GM23338 (cell line): Measurements from ENCODE around the gene ATP6V0A4. TPM values are rescaled to one million over a fixed set of nuclear protein-coding genes. Genes with fewer than 3 reads are reported as not detected.

Experiments used
- ATAC-seq: fragments of 200-7000 bp; cut with Tn5 transposase; 3 replicates; pipeline ENCODE4 v1.9.1; 2020
- DNase-seq: peaks from one replicate; pipeline ENCODE4 v3.0.0-alpha.2; 2015; ENCODE audit warnings: low spot score
- H2AFZ ChIP-seq: fragments of 200-600 bp; sonication (generic); 2 replicates; pipeline ENCODE4 v1.8.0; 2016; ENCODE audit warnings: antibody characterized with exemption, mild to moderate bottlenecking, moderate library complexity
- H3F3A ChIP-seq: fragments of 200-600 bp; sonication (generic); replicated peaks from 2 replicates; pipeline ENCODE4 v1.8.0; 2017; ENCODE audit warnings: antibody characterized with exemption, mixed run types, low read depth
- H3K27ac ChIP-seq: fragments of 200-600 bp; sonication (generic); 2 replicates; pipeline ENCODE4 v1.6.1; 2016; ENCODE audit warnings: low read depth
- H3K27me3 ChIP-seq: fragments of 200-600 bp; sonication (generic); 2 replicates; pipeline ENCODE4 v1.8.0; 2016; ENCODE audit warnings: mild to moderate bottlenecking, mixed run types, moderate library complexity; ENCODE audit not compliant: insufficient read depth
- H3K36me3 ChIP-seq: fragments of 200-600 bp; sonication (generic); 2 replicates; pipeline ENCODE4 v1.8.0; 2016; ENCODE audit warnings: mild to moderate bottlenecking; ENCODE audit not compliant: insufficient read depth
- H3K4me1 ChIP-seq: fragments of 200-600 bp; sonication (generic); 2 replicates; pipeline ENCODE4 v1.8.0; 2016; ENCODE audit warnings: mild to moderate bottlenecking, moderate library complexity; ENCODE audit not compliant: insufficient read depth
- H3K4me2 ChIP-seq: fragments of 200-600 bp; sonication (generic); 2 replicates; pipeline ENCODE4 v1.7.1; 2017; ENCODE audit warnings: mixed run types
- H3K4me3 ChIP-seq: fragments of 200-600 bp; sonication (generic); 2 replicates; pipeline ENCODE4 v1.6.1; 2016; ENCODE audit warnings: mixed run types
- H3K79me2 ChIP-seq: fragments of 200-600 bp; sonication (generic); replicated peaks from 2 replicates; pipeline ENCODE4 v1.8.0; 2017; ENCODE audit warnings: mild to moderate bottlenecking; ENCODE audit not compliant: insufficient read depth
- H3K9me2 ChIP-seq: fragments of 200-600 bp; sonication (generic); 2 replicates; pipeline ENCODE4 v1.8.0; 2017; ENCODE audit not compliant: insufficient read depth
- H4K20me1 ChIP-seq: fragments of 200-600 bp; sonication (generic); replicated peaks from 2 replicates; pipeline ENCODE4 v1.8.0; 2017; ENCODE audit warnings: mild to moderate bottlenecking; ENCODE audit not compliant: insufficient read depth
- H3K27ac Mint-ChIP-seq: 2 replicates; pipeline ENCODE4 v1.8.0; 2020; ENCODE audit warnings: inconsistent platforms, mild to moderate bottlenecking, moderate library complexity, mixed read lengths
- H3K27me3 Mint-ChIP-seq: 3 replicates; pipeline ENCODE4 v1.8.0; 2022; ENCODE audit warnings: low read depth, mild to moderate bottlenecking, moderate library complexity, mixed read lengths, inconsistent platforms; ENCODE audit not compliant: insufficient read depth, poor library complexity
- H3K36me3 Mint-ChIP-seq: 3 replicates; pipeline ENCODE4 v1.8.0; 2021; ENCODE audit warnings: low read depth, mild to moderate bottlenecking, inconsistent platforms, moderate library complexity, mixed read lengths
- H3K4me1 Mint-ChIP-seq: 3 replicates; pipeline ENCODE4 v1.8.0; 2020; ENCODE audit warnings: mild to moderate bottlenecking, inconsistent platforms, mixed read lengths
- H3K4me3 Mint-ChIP-seq: 3 replicates; pipeline ENCODE4 v1.8.0; 2021; ENCODE audit warnings: moderate library complexity, mild to moderate bottlenecking, inconsistent platforms, mixed read lengths
- H3K9me3 Mint-ChIP-seq: 3 replicates; pipeline ENCODE4 v1.8.0; 2020; ENCODE audit warnings: moderate library complexity, mild to moderate bottlenecking, inconsistent platforms, mixed read lengths
- CREB1 ChIP-seq: fragments of 250-450 bp; sonication (Bioruptor Pico); IDR thresholded peaks from 2 replicates; pipeline ENCODE4 v1.5.0; 2020; ENCODE audit warnings: low read depth, mild to moderate bottlenecking, moderate library complexity
- EZH2 ChIP-seq: fragments of 200-600 bp; sonication (generic); IDR thresholded peaks from one replicate; pipeline ENCODE4 v1.8.0; 2017; ENCODE audit warnings: antibody characterized with exemption, mild to moderate bottlenecking, low read depth; ENCODE audit not compliant: unreplicated experiment
- EZH2phosphoT487 ChIP-seq: fragments of 200-600 bp; sonication (generic); IDR thresholded peaks from one replicate; pipeline ENCODE4 v1.8.1; 2018; ENCODE audit warnings: antibody characterized with exemption; ENCODE audit not compliant: unreplicated experiment
- NANOG ChIP-seq: IDR thresholded peaks from 2 replicates; pipeline ENCODE4 v1.6.1; 2016; ENCODE audit warnings: antibody characterized with exemption, borderline replicate concordance
- POLR2AphosphoS5 ChIP-seq: IDR thresholded peaks from 2 replicates; pipeline ENCODE4 v1.6.1; 2016; ENCODE audit warnings: antibody characterized with exemption, low read depth
- STAT1 ChIP-seq: IDR thresholded peaks from one replicate; pipeline ENCODE4 v1.6.1; 2016; ENCODE audit warnings: antibody characterized with exemption; ENCODE audit not compliant: unreplicated experiment
- ZNF114 ChIP-seq: fragments of 250-450 bp; sonication (Bioruptor Pico); IDR thresholded peaks from 2 replicates; pipeline ENCODE4 v1.5.0; 2020; ENCODE audit warnings: mild to moderate bottlenecking, moderate library complexity
- polyA plus RNA-seq: library from polyadenylated mRNA; unstranded; fragments of >200 nt; fragmentation: Nextera tagmentation; extraction: Ambion mirVana; gene quantifications from 2 replicates; pipeline ENCODE4 v1.2.1, GENCODE V29; 2016
- total RNA-seq: library from RNA; depleted of rRNA; stranded (reverse); fragments of >200 nt; shearing (Covaris generic); gene quantifications from 2 replicates; pipeline ENCODE4 v1.2.3, GENCODE V29; 2014
- TF ChIP-seq, protein P1 (sequence below), 2 experiments: fragments of 200-600 bp in 1 of 2; sonication (generic) in 1 of 2; conservative IDR thresholded peaks; 2 replicates each; pipeline versions ENCODE4 v1.5.1 to v1.6.1; 2016 to 2017; ENCODE audit warnings: antibody characterized with exemption in 2 of 2, low read depth in 2 of 2, mild to moderate bottlenecking in 2 of 2, moderate library complexity in 1 of 2
- TF ChIP-seq, protein P2 (sequence below): fragments of 250-450 bp; sonication (Bioruptor Pico); IDR thresholded peaks from 2 replicates; pipeline ENCODE4 v1.5.0; 2020; ENCODE audit warnings: mild to moderate bottlenecking, moderate library complexity
- TF ChIP-seq, protein P3 (sequence below): IDR thresholded peaks from 2 replicates; pipeline ENCODE4 v1.6.1; 2016; ENCODE audit warnings: antibody characterized with exemption
- TF ChIP-seq, protein P4 (sequence below): IDR thresholded peaks from one replicate; pipeline ENCODE4 v1.6.1; 2018; ENCODE audit warnings: antibody characterized with exemption; ENCODE audit not compliant: unreplicated experiment

The ATP6V0A4 gene
- total and polyA plus RNA-seq, 2 experiments from 2014 or later, result 0.10 to 1.3 TPM

DNA sequence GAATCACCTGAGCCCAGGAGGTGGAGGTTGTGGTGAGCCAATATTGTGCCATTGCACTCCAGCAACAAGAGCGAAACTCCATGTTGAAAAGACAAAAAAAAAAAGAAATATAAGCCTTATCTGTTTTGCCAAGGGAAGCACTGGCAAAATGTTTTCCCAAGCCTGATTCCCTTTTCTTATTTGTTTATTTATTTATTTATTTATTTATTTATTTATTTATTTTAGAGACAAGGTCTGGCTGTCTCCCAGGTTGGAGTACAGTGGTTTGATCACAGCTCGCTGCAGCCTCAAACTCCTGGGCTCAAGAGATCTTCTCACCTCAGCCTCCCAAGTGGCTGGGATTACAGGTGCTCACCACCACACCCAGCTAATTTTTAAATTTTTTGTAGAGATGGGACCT, 141.0 kb downstream of the ATP6V0A4 start:
- Histone ChIP-seq H4K20me1 (no peaks in the 10 kb centered on the region), H3K79me2 (no peaks in the 10 kb centered on the region), H3K4me3 (no peak overlapping the region), H3F3A (no peaks in the 10 kb centered on the region), H3K27ac (no peak overlapping the region), H3K36me3 (no peaks in the 10 kb centered on the region; the same call in 1 of the 2 replicates), H3K4me2 (no peak overlapping the region), H2AFZ (no peak overlapping the region), H3K27me3 (no peaks in the 10 kb centered on the region), H3K4me1 (peaks cover 10% of the 10 kb centered on the region), H3K9me2 (peaks cover 9% of the 10 kb centered on the region)
- peaks cover 3% of the 10 kb centered on the region for H3K27me3 Mint-ChIP-seq
- peaks cover 28% of the 10 kb centered on the region; the same call in 2 of the 3 replicates for H3K36me3 Mint-ChIP-seq
- H3K9me3 Mint-ChIP-seq, result peaks cover 43% of the 10 kb centered on the region
- H3K27ac Mint-ChIP-seq, result no peak overlapping the region
- DNase-seq (no peak), ATAC-seq (no peak)
- TF ChIP-seq EZH2 (no peak), NANOG (no peak), CREB1 (CRISPR knock-in tag) (no peak), STAT1 (no peak), ZNF114 (CRISPR knock-in tag) (no peak), EZH2phosphoT487 (no peak), POLR2AphosphoS5 (no peak)
- TF ChIP-seq, protein P1, sequence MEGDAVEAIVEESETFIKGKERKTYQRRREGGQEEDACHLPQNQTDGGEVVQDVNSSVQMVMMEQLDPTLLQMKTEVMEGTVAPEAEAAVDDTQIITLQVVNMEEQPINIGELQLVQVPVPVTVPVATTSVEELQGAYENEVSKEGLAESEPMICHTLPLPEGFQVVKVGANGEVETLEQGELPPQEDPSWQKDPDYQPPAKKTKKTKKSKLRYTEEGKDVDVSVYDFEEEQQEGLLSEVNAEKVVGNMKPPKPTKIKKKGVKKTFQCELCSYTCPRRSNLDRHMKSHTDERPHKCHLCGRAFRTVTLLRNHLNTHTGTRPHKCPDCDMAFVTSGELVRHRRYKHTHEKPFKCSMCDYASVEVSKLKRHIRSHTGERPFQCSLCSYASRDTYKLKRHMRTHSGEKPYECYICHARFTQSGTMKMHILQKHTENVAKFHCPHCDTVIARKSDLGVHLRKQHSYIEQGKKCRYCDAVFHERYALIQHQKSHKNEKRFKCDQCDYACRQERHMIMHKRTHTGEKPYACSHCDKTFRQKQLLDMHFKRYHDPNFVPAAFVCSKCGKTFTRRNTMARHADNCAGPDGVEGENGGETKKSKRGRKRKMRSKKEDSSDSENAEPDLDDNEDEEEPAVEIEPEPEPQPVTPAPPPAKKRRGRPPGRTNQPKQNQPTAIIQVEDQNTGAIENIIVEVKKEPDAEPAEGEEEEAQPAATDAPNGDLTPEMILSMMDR (conservative IDR thresholded peaks at IDR 0.05; ENCODE audit: low read depth in 2 of 2), result no peak
- TF ChIP-seq, protein P2, sequence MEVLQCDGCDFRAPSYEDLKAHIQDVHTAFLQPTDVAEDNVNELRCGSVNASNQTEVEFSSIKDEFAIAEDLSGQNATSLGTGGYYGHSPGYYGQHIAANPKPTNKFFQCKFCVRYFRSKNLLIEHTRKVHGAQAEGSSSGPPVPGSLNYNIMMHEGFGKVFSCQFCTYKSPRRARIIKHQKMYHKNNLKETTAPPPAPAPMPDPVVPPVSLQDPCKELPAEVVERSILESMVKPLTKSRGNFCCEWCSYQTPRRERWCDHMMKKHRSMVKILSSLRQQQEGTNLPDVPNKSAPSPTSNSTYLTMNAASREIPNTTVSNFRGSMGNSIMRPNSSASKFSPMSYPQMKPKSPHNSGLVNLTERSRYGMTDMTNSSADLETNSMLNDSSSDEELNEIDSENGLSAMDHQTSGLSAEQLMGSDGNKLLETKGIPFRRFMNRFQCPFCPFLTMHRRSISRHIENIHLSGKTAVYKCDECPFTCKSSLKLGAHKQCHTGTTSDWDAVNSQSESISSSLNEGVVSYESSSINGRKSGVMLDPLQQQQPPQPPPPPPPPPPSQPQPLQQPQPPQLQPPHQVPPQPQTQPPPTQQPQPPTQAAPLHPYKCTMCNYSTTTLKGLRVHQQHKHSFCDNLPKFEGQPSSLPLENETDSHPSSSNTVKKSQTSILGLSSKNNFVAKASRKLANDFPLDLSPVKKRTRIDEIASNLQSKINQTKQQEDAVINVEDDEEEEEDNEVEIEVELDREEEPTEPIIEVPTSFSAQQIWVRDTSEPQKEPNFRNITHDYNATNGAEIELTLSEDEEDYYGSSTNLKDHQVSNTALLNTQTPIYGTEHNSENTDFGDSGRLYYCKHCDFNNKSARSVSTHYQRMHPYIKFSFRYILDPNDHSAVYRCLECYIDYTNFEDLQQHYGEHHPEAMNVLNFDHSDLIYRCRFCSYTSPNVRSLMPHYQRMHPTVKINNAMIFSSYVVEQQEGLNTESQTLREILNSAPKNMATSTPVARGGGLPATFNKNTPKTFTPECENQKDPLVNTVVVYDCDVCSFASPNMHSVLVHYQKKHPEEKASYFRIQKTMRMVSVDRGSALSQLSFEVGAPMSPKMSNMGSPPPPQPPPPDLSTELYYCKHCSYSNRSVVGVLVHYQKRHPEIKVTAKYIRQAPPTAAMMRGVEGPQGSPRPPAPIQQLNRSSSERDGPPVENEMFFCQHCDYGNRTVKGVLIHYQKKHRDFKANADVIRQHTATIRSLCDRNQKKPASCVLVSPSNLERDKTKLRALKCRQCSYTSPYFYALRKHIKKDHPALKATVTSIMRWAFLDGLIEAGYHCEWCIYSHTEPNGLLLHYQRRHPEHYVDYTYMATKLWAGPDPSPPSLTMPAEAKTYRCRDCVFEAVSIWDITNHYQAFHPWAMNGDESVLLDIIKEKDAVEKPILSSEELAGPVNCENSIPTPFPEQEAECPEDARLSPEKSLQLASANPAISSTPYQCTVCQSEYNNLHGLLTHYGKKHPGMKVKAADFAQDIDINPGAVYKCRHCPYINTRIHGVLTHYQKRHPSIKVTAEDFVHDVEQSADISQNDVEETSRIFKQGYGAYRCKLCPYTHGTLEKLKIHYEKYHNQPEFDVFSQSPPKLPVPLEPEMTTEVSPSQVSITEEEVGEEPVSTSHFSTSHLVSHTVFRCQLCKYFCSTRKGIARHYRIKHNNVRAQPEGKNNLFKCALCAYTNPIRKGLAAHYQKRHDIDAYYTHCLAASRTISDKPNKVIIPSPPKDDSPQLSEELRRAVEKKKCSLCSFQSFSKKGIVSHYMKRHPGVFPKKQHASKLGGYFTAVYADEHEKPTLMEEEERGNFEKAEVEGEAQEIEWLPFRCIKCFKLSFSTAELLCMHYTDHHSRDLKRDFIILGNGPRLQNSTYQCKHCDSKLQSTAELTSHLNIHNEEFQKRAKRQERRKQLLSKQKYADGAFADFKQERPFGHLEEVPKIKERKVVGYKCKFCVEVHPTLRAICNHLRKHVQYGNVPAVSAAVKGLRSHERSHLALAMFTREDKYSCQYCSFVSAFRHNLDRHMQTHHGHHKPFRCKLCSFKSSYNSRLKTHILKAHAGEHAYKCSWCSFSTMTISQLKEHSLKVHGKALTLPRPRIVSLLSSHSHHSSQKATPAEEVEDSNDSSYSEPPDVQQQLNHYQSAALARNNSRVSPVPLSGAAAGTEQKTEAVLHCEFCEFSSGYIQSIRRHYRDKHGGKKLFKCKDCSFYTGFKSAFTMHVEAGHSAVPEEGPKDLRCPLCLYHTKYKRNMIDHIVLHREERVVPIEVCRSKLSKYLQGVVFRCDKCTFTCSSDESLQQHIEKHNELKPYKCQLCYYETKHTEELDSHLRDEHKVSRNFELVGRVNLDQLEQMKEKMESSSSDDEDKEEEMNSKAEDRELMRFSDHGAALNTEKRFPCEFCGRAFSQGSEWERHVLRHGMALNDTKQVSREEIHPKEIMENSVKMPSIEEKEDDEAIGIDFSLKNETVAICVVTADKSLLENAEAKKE, result no peak
- TF ChIP-seq, protein P3, sequence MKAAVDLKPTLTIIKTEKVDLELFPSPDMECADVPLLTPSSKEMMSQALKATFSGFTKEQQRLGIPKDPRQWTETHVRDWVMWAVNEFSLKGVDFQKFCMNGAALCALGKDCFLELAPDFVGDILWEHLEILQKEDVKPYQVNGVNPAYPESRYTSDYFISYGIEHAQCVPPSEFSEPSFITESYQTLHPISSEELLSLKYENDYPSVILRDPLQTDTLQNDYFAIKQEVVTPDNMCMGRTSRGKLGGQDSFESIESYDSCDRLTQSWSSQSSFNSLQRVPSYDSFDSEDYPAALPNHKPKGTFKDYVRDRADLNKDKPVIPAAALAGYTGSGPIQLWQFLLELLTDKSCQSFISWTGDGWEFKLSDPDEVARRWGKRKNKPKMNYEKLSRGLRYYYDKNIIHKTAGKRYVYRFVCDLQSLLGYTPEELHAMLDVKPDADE, result no peak
- TF ChIP-seq, protein P4, sequence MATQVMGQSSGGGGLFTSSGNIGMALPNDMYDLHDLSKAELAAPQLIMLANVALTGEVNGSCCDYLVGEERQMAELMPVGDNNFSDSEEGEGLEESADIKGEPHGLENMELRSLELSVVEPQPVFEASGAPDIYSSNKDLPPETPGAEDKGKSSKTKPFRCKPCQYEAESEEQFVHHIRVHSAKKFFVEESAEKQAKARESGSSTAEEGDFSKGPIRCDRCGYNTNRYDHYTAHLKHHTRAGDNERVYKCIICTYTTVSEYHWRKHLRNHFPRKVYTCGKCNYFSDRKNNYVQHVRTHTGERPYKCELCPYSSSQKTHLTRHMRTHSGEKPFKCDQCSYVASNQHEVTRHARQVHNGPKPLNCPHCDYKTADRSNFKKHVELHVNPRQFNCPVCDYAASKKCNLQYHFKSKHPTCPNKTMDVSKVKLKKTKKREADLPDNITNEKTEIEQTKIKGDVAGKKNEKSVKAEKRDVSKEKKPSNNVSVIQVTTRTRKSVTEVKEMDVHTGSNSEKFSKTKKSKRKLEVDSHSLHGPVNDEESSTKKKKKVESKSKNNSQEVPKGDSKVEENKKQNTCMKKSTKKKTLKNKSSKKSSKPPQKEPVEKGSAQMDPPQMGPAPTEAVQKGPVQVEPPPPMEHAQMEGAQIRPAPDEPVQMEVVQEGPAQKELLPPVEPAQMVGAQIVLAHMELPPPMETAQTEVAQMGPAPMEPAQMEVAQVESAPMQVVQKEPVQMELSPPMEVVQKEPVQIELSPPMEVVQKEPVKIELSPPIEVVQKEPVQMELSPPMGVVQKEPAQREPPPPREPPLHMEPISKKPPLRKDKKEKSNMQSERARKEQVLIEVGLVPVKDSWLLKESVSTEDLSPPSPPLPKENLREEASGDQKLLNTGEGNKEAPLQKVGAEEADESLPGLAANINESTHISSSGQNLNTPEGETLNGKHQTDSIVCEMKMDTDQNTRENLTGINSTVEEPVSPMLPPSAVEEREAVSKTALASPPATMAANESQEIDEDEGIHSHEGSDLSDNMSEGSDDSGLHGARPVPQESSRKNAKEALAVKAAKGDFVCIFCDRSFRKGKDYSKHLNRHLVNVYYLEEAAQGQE, result no peak
- H3K4me3 Mint-ChIP-seq, result no peak overlapping the region
- peaks cover 18% of the 10 kb centered on the region for H3K4me1 Mint-ChIP-seq
